ENCODE results near the gene PLXNA4.

PLXNA4 gene

GRCh38 chr7:132471515-132471914 is 104.8 kb downstream of the PLXNA4 start:
- TF ChIP-seq, protein P1, sequence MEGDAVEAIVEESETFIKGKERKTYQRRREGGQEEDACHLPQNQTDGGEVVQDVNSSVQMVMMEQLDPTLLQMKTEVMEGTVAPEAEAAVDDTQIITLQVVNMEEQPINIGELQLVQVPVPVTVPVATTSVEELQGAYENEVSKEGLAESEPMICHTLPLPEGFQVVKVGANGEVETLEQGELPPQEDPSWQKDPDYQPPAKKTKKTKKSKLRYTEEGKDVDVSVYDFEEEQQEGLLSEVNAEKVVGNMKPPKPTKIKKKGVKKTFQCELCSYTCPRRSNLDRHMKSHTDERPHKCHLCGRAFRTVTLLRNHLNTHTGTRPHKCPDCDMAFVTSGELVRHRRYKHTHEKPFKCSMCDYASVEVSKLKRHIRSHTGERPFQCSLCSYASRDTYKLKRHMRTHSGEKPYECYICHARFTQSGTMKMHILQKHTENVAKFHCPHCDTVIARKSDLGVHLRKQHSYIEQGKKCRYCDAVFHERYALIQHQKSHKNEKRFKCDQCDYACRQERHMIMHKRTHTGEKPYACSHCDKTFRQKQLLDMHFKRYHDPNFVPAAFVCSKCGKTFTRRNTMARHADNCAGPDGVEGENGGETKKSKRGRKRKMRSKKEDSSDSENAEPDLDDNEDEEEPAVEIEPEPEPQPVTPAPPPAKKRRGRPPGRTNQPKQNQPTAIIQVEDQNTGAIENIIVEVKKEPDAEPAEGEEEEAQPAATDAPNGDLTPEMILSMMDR (conservative IDR thresholded peaks at IDR 0.05) = no peak

GRCh38 chr7:132469681-132470080 is 106.6 kb downstream of the PLXNA4 start:
- H3K27ac ChIP-seq = no peak overlapping the region
- TF ChIP-seq, protein P1 (conservative IDR thresholded peaks at IDR 0.05) = no peak

More at GRCh38 chr7:132471515-132471914, 104.8 kb downstream of the PLXNA4 start:
- peak overlapping the region; percentile 57 for H3K27ac ChIP-seq

GRCh38 chr7:132469264-132469663 is 107.0 kb downstream of the PLXNA4 start:
- TF ChIP-seq, protein P1 (conservative IDR thresholded peaks at IDR 0.05) = no peak
- no peak overlapping the region for H3K27ac ChIP-seq

- TF ChIP-seq, protein P1 (conservative IDR thresholded peaks at IDR 0.05) = no peak
- no peak overlapping the region for H3K27ac ChIP-seq
These were observed 109.9 kb downstream of the PLXNA4 start for GRCh38 chr7:132466367-132466766.

DNA sequence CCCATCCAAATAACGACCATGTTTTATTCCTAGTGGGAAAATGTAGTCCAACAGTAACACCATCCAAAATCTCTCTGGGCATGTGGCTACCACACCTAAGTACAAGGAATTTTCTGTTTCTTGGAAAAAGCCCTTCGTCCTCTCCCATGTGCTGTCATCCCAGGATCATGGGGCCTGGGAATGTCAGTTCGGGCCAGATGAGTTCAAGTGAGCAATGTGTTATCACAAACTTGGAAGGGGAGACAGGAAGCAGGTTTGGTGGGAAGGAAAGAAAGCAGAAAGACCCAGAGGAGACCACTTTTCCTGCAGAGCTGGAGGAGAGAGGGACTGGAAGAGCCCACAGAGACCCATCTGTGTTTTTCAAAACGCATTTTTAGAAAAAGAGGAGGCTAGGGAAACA is 110.8 kb downstream of the PLXNA4 start:
- H3K27ac ChIP-seq = no peak overlapping the region
- TF ChIP-seq, protein P1 (conservative IDR thresholded peaks at IDR 0.05) = no peak

GRCh38 chr7:132464740-132465139 is 111.5 kb downstream of the PLXNA4 start:
- no peak overlapping the region for H3K27ac ChIP-seq
- TF ChIP-seq, protein P1 (conservative IDR thresholded peaks at IDR 0.05) = no peak

DNA sequence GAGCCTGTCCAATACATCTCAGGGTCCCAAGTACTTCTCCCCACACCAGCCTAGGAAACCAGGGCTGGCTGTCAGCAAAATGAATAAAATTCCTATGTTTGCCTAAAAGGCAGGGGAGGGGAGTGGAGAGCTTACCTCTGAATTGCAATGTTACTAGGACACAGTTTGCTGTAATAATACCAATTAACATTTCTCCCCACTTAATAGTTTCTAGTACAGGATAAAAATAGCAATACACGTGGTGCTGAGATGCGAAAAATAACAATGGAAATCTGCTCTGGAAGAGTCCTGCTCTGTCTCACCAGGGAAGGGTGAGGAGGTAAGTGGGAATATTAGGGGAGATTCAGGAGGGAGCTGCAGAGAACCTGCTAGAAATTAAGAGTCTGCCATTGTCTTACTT is 112.3 kb downstream of the PLXNA4 start:
- TF ChIP-seq, protein P1 (conservative IDR thresholded peaks at IDR 0.05) = no peak
- H3K27ac ChIP-seq = no peak overlapping the region
